Rectal smooth muscle tissue (tissue), 1 donor: ENCODE data around the gene ITGB3.
"Not testable (repeated sequence)": the region's sequence is repeated elsewhere in the genome, so short reads cannot be mapped to it uniquely, and the experiment has no call there.

ENCODE experiments used
- H3K27ac ChIP-seq: one replicate; pipeline ENCODE4 v1.7.0; 2013; ENCODE audit warnings: low read depth, low read length, inconsistent platforms
- H3K27me3 ChIP-seq: one replicate; pipeline ENCODE4 v1.7.0; 2013; ENCODE audit warnings: low read length; ENCODE audit not compliant: control insufficient read depth, insufficient read depth
- H3K36me3 ChIP-seq: one replicate; pipeline ENCODE4 v1.7.0; 2013; ENCODE audit warnings: low read length; ENCODE audit not compliant: control insufficient read depth, insufficient read depth
- H3K4me1 ChIP-seq: one replicate; pipeline ENCODE4 v1.7.0; 2013; ENCODE audit warnings: low read length; ENCODE audit not compliant: control insufficient read depth, insufficient read depth
- H3K4me3 ChIP-seq: one replicate; pipeline ENCODE4 v1.7.0; 2013; ENCODE audit warnings: low read length
- H3K9ac ChIP-seq: one replicate; pipeline ENCODE4 v1.7.0; 2013; ENCODE audit warnings: low read length

The ITGB3 gene

GRCh38 chr17:47214931-47215330, 38.7 kb upstream of the ITGB3 start:
- no peaks in the 10 kb centered on the region for H3K36me3 ChIP-seq
- no peak overlapping the region for H3K4me3 ChIP-seq
- no peaks in the 10 kb centered on the region for H3K4me1 ChIP-seq
- H3K27ac ChIP-seq: no peak overlapping the region
- no peaks in the 10 kb centered on the region for H3K27me3 ChIP-seq
- no peak overlapping the region for H3K9ac ChIP-seq

GRCh38 chr17:47216821-47217220, 36.8 kb upstream of the ITGB3 start:
- H3K27me3 ChIP-seq, H3K4me1 ChIP-seq, H3K36me3 ChIP-seq, H3K27ac ChIP-seq, H3K9ac ChIP-seq, H3K4me3 ChIP-seq: not testable (repeated sequence)

GRCh38 chr17:47217279-47217678, 36.3 kb upstream of the ITGB3 start:
- not testable (repeated sequence) for H3K27ac ChIP-seq, H3K4me3 ChIP-seq, H3K27me3 ChIP-seq, H3K36me3 ChIP-seq, H3K9ac ChIP-seq, H3K4me1 ChIP-seq

- Histone ChIP-seq H3K27ac (no peak overlapping the region), H3K27me3 (no peaks in the 10 kb centered on the region), H3K9ac (no peak overlapping the region), H3K36me3 (no peaks in the 10 kb centered on the region), H3K4me3 (no peak overlapping the region), H3K4me1 (no peaks in the 10 kb centered on the region)
Measured at GRCh38 chr17:47218896-47219430, 34.7 kb upstream of the ITGB3 start.

- no peak overlapping the region for H3K27ac ChIP-seq
- H3K27me3 ChIP-seq: no peaks in the 10 kb centered on the region
- H3K4me3 ChIP-seq: no peak overlapping the region
- H3K36me3 ChIP-seq: no peaks in the 10 kb centered on the region
- no peak overlapping the region for H3K9ac ChIP-seq
- peaks cover 4% of the 10 kb centered on the region for H3K4me1 ChIP-seq
Measured at GRCh38 chr17:47219621-47220475, 33.8 kb upstream of the ITGB3 start.

- Histone ChIP-seq H3K4me3 (no peak overlapping the region), H3K36me3 (no peaks in the 10 kb centered on the region), H3K27me3 (no peaks in the 10 kb centered on the region), H3K9ac (no peak overlapping the region), H3K27ac (no peak overlapping the region), H3K4me1 (peaks cover 11% of the 10 kb centered on the region)
Measured at GRCh38 chr17:47220531-47220999, 33.1 kb upstream of the ITGB3 start.

GRCh38 chr17:47221154-47221553, 32.5 kb upstream of the ITGB3 start:
- Histone ChIP-seq H3K4me3 (no peak overlapping the region), H3K36me3 (no peaks in the 10 kb centered on the region), H3K27ac (no peak overlapping the region), H3K27me3 (no peaks in the 10 kb centered on the region), H3K9ac (no peak overlapping the region), H3K4me1 (peaks cover 14% of the 10 kb centered on the region)

- Histone ChIP-seq H3K27ac (no peak overlapping the region), H3K9ac (no peak overlapping the region), H3K4me1 (peaks cover 14% of the 10 kb centered on the region), H3K36me3 (no peaks in the 10 kb centered on the region), H3K4me3 (no peak overlapping the region), H3K27me3 (no peaks in the 10 kb centered on the region)
Measured at GRCh38 chr17:47222047-47222446, 31.6 kb upstream of the ITGB3 start.

GRCh38 chr17:47223007-47223406, 30.6 kb upstream of the ITGB3 start:
- H3K4me1 ChIP-seq: peaks cover 14% of the 10 kb centered on the region

GRCh38 chr17:47223460-47223859, 30.2 kb upstream of the ITGB3 start:
- H3K27me3 ChIP-seq: no peaks in the 10 kb centered on the region
- H3K9ac ChIP-seq: no peak overlapping the region
- no peak overlapping the region for H3K27ac ChIP-seq
- no peak overlapping the region for H3K4me3 ChIP-seq
- peaks cover 14% of the 10 kb centered on the region for H3K4me1 ChIP-seq
- H3K36me3 ChIP-seq: no peaks in the 10 kb centered on the region

More at GRCh38 chr17:47223007-47223406, 30.6 kb upstream of the ITGB3 start:
- Histone ChIP-seq H3K27me3 (no peaks in the 10 kb centered on the region), H3K9ac (no peak overlapping the region), H3K27ac (no peak overlapping the region), H3K36me3 (no peaks in the 10 kb centered on the region), H3K4me3 (no peak overlapping the region)

GRCh38 chr17:47224077-47224476, 29.6 kb upstream of the ITGB3 start:
- not testable (repeated sequence) for H3K27me3 ChIP-seq, H3K36me3 ChIP-seq, H3K9ac ChIP-seq, H3K4me3 ChIP-seq, H3K27ac ChIP-seq
- peaks cover 14% of the 10 kb centered on the region for H3K4me1 ChIP-seq

- peak overlapping the region; percentile 85 for H3K27ac ChIP-seq
- H3K36me3 ChIP-seq: no peaks in the 10 kb centered on the region
- no peaks in the 10 kb centered on the region for H3K27me3 ChIP-seq
- no peak overlapping the region for H3K9ac ChIP-seq
- peak overlapping the region; percentile 10 for H3K4me3 ChIP-seq
- H3K4me1 ChIP-seq: peaks cover 18% of the 10 kb centered on the region
Measured at GRCh38 chr17:47224966-47225365, 28.7 kb upstream of the ITGB3 start.

GRCh38 chr17:47225436-47225858, 28.2 kb upstream of the ITGB3 start:
- peak overlapping the region; percentile 85 for H3K27ac ChIP-seq
- H3K36me3 ChIP-seq: no peaks in the 10 kb centered on the region
- no peak overlapping the region for H3K4me3 ChIP-seq
- no peak overlapping the region for H3K9ac ChIP-seq
- no peaks in the 10 kb centered on the region for H3K27me3 ChIP-seq
- peaks cover 22% of the 10 kb centered on the region for H3K4me1 ChIP-seq
